WTC11 (cell line): Measurements from ENCODE around the gene EVC2.

Source experiments
- CREB1 ChIP-seq: sonication (generic); formaldehyde crosslinking; IDR thresholded peaks from 2 replicates; pipeline ENCODE4 v1.8.0; 2023; ENCODE audit warnings: mild to moderate bottlenecking, missing genetic modification reagents
- ERG ChIP-seq: fragments of 250-450 bp; sonication (Bioruptor Pico); IDR thresholded peaks from 2 replicates; pipeline ENCODE4 v1.8.0; 2021; ENCODE audit warnings: mild to moderate bottlenecking
- JUN ChIP-seq: sonication (generic); formaldehyde crosslinking; IDR thresholded peaks from 2 replicates; pipeline ENCODE4 v1.8.0; 2023; ENCODE audit warnings: mild to moderate bottlenecking, missing genetic modification reagents
- MLX ChIP-seq: sonication (generic); formaldehyde crosslinking; IDR thresholded peaks from 2 replicates; pipeline ENCODE4 v1.8.1; 2023; ENCODE audit warnings: mild to moderate bottlenecking, missing genetic modification reagents, moderate library complexity
- TEAD4 ChIP-seq: sonication (generic); formaldehyde crosslinking; IDR thresholded peaks from 2 replicates; pipeline ENCODE4 v1.8.0; 2022; ENCODE audit warnings: mild to moderate bottlenecking, missing genetic modification reagents
- ZNF263 ChIP-seq: sonication (generic); formaldehyde crosslinking; IDR thresholded peaks from 2 replicates; pipeline ENCODE4 v1.8.1; 2022; ENCODE audit warnings: low read depth, mild to moderate bottlenecking, moderate library complexity, missing genetic modification reagents
- TF ChIP-seq, protein P1 (sequence below): fragments of 200-600 bp; IDR thresholded peaks from 2 replicates; pipeline ENCODE4 v1.8.0; 2022; ENCODE audit warnings: antibody characterized with exemption
- TF ChIP-seq, protein P2 (sequence below): sonication (generic); formaldehyde crosslinking; IDR thresholded peaks from 2 replicates; pipeline ENCODE4 v1.8.1; 2022; ENCODE audit warnings: missing genetic modification reagents, borderline replicate concordance

DNA sequence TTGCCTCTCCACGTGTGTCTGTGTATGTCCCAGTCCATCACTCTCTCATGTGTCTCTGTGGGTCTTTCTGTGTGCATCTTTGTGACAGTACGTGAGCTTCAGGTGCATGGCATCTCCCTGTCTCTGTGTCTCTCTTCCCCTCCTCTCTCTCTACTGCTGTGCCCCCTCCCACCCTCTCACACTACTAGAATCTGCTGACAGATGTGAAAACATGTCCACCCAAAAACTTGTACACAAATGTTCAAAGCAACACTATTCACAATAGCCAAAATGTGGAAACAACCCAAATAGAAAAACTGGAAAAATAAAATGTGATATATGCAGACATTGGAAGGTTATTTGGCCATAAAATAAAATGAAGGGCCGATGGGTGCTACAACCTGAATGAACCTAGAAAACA lies 12.6 kb upstream of the EVC2 start:
- TF ChIP-seq, protein P1, sequence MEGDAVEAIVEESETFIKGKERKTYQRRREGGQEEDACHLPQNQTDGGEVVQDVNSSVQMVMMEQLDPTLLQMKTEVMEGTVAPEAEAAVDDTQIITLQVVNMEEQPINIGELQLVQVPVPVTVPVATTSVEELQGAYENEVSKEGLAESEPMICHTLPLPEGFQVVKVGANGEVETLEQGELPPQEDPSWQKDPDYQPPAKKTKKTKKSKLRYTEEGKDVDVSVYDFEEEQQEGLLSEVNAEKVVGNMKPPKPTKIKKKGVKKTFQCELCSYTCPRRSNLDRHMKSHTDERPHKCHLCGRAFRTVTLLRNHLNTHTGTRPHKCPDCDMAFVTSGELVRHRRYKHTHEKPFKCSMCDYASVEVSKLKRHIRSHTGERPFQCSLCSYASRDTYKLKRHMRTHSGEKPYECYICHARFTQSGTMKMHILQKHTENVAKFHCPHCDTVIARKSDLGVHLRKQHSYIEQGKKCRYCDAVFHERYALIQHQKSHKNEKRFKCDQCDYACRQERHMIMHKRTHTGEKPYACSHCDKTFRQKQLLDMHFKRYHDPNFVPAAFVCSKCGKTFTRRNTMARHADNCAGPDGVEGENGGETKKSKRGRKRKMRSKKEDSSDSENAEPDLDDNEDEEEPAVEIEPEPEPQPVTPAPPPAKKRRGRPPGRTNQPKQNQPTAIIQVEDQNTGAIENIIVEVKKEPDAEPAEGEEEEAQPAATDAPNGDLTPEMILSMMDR = no peak
- TF ChIP-seq ERG (CRISPR knock-in tag) (no peak), JUN (no peak), MLX (CRISPR knock-in tag) (no peak), ZNF263 (CRISPR knock-in tag) (no peak), TEAD4 (CRISPR knock-in tag) (no peak), CREB1 (CRISPR knock-in tag) (no peak)
- TF ChIP-seq, protein P2, sequence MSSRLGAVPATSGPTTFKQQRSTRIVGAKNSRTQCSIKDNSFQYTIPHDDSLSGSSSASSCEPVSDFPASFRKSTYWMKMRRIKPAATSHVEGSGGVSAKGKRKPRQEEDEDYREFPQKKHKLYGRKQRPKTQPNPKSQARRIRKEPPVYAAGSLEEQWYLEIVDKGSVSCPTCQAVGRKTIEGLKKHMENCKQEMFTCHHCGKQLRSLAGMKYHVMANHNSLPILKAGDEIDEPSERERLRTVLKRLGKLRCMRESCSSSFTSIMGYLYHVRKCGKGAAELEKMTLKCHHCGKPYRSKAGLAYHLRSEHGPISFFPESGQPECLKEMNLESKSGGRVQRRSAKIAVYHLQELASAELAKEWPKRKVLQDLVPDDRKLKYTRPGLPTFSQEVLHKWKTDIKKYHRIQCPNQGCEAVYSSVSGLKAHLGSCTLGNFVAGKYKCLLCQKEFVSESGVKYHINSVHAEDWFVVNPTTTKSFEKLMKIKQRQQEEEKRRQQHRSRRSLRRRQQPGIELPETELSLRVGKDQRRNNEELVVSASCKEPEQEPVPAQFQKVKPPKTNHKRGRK (CRISPR knock-in tag) = no peak
